Measurements from ENCODE around the gene POMC.
A peak's percentile ranks its signal among the peaks of the same experiment; 100 is the strongest.
"Not testable (repeated sequence)": the region's sequence is repeated elsewhere in the genome, so short reads cannot be mapped to it uniquely, and the experiment has no call there.

POMC gene

GRCh38 chr2:25168256-25169072 lies at the start of gene POMC:
TSS of gene POMC (minus strand) at chr2:25168580. CDS start at chr2:25164772, 3,808 bp downstream.
- DNase-seq (ENCODE audit: low read depth in 2 of 2), result no peak

- DNase-seq (ENCODE audit: low read depth in 2 of 2), result no peak
These were observed 49.7 kb upstream of the POMC start for GRCh38 chr2:25218100-25218499.

- DNase-seq (ENCODE audit: low read depth in 2 of 2), result peak; percentile 74 to 77
These were observed 47.7 kb upstream of the POMC start for GRCh38 chr2:25215948-25216679.

GRCh38 chr2:25215232-25215631 lies 46.9 kb upstream of the POMC start:
- no peak for DNase-seq (ENCODE audit: low read depth in 2 of 2)

- DNase-seq (ENCODE audit: low read depth in 2 of 2), result no peak
These were observed 44.8 kb upstream of the POMC start for GRCh38 chr2:25213229-25213628.

GRCh38 chr2:25210923-25211322 lies 42.5 kb upstream of the POMC start:
- not testable (repeated sequence) for DNase-seq (ENCODE audit: low read depth in 2 of 2)

- DNase-seq (ENCODE audit: low read depth in 2 of 2), result no peak
These were observed 38.7 kb upstream of the POMC start for GRCh38 chr2:25207078-25207545.

- no peak for DNase-seq (ENCODE audit: low read depth in 2 of 2)
These were observed 35.9 kb upstream of the POMC start for GRCh38 chr2:25204190-25204838.

- no peak for DNase-seq (ENCODE audit: low read depth in 2 of 2)
These were observed 33.9 kb upstream of the POMC start for GRCh38 chr2:25202275-25202674.

GRCh38 chr2:25201794-25202193 lies 33.4 kb upstream of the POMC start:
- no peak for DNase-seq (ENCODE audit: low read depth in 2 of 2)

- no peak for DNase-seq (ENCODE audit: low read depth in 2 of 2)
These were observed 32.9 kb upstream of the POMC start for GRCh38 chr2:25201265-25201664.

GRCh38 chr2:25198576-25198975 lies 30.2 kb upstream of the POMC start:
- DNase-seq (ENCODE audit: low read depth in 2 of 2), result no peak

GRCh38 chr2:25198209-25198525 lies 29.8 kb upstream of the POMC start:
- no peak for DNase-seq (ENCODE audit: low read depth in 2 of 2)

GRCh38 chr2:25197336-25198208 lies 29.2 kb upstream of the POMC start:
- no peak for DNase-seq (ENCODE audit: low read depth in 2 of 2)

- no peak for DNase-seq (ENCODE audit: low read depth in 2 of 2)
These were observed 26.3 kb upstream of the POMC start for GRCh38 chr2:25194576-25195122.

GRCh38 chr2:25190536-25190935 lies 22.2 kb upstream of the POMC start:
- DNase-seq (ENCODE audit: low read depth in 2 of 2), result no peak

- DNase-seq (ENCODE audit: low read depth in 2 of 2), result no peak
These were observed 20.0 kb upstream of the POMC start for GRCh38 chr2:25188405-25188804.

GRCh38 chr2:25187729-25188350 lies 19.5 kb upstream of the POMC start:
- DNase-seq (ENCODE audit: low read depth in 2 of 2), result no peak

GRCh38 chr2:25184254-25184653 lies 15.9 kb upstream of the POMC start:
- DNase-seq (ENCODE audit: low read depth in 2 of 2), result no peak

- no peak for DNase-seq (ENCODE audit: low read depth in 2 of 2)
These were observed 10.6 kb upstream of the POMC start for GRCh38 chr2:25178976-25179375.

- DNase-seq (ENCODE audit: low read depth in 2 of 2), result no peak
These were observed 8.8 kb upstream of the POMC start for GRCh38 chr2:25177211-25177611.

Data from activated CD8-positive, alpha-beta memory T cell treated with anti-CD3 and anti-CD28 coated beads for 4 hours (primary cell).